CD4-positive, alpha-beta T cell treated with Interleukin-17A for 4 hours (primary cell): ENCODE measurements around the gene CAMTA1.

Experiments
- DNase-seq: peaks from one replicate; pipeline ENCODE4 v3.0.0-alpha.2; 2020; ENCODE audit warnings: mixed read lengths

The CAMTA1 gene

GRCh38 chr1:7491109-7491817 lies 706.0 kb downstream of the CAMTA1 start:
- DNase-seq, result no peak

- no peak for DNase-seq
Measured at GRCh38 chr1:7491818-7492173, 706.5 kb downstream of the CAMTA1 start.

GRCh38 chr1:7493711-7494454 lies 708.6 kb downstream of the CAMTA1 start:
- no peak for DNase-seq

- no peak for DNase-seq
Measured at GRCh38 chr1:7495962-7496361, 710.7 kb downstream of the CAMTA1 start.

GRCh38 chr1:7497107-7497637 lies 711.9 kb downstream of the CAMTA1 start:
- no peak for DNase-seq

- no peak for DNase-seq
Measured at GRCh38 chr1:7500381-7501083, 715.3 kb downstream of the CAMTA1 start.

- DNase-seq, result no peak
Measured at GRCh38 chr1:7501084-7501491, 715.8 kb downstream of the CAMTA1 start.

GRCh38 chr1:7501723-7502603 lies 716.7 kb downstream of the CAMTA1 start:
- no peak for DNase-seq

GRCh38 chr1:7503691-7504437 lies 718.6 kb downstream of the CAMTA1 start:
- no peak for DNase-seq

GRCh38 chr1:7504438-7504720 lies 719.1 kb downstream of the CAMTA1 start:
- no peak for DNase-seq

- DNase-seq, result no peak
Measured at GRCh38 chr1:7505094-7505770, 720.0 kb downstream of the CAMTA1 start.

GRCh38 chr1:7505771-7506453 lies 720.7 kb downstream of the CAMTA1 start:
- DNase-seq, result no peak

- DNase-seq, result no peak
Measured at GRCh38 chr1:7506454-7507284, 721.4 kb downstream of the CAMTA1 start.

GRCh38 chr1:7507285-7508019 lies 722.2 kb downstream of the CAMTA1 start:
- DNase-seq, result no peak

GRCh38 chr1:7508052-7508933 lies 723.0 kb downstream of the CAMTA1 start:
- DNase-seq, result no peak

- no peak for DNase-seq
Measured at GRCh38 chr1:7508934-7509519, 723.8 kb downstream of the CAMTA1 start.

- no peak for DNase-seq
Measured at GRCh38 chr1:7509598-7509997, 724.3 kb downstream of the CAMTA1 start.
